Measurements from ENCODE around the gene ST3GAL3.

GRCh38 chr1:43949678-43950077 is 242.3 kb downstream of the ST3GAL3 start:
- no peak for TF ChIP-seq POLR2AphosphoS5 (IDR thresholded peaks at IDR 0.05; ENCODE audit: low read depth, low read length)
- TF ChIP-seq, protein P1, sequence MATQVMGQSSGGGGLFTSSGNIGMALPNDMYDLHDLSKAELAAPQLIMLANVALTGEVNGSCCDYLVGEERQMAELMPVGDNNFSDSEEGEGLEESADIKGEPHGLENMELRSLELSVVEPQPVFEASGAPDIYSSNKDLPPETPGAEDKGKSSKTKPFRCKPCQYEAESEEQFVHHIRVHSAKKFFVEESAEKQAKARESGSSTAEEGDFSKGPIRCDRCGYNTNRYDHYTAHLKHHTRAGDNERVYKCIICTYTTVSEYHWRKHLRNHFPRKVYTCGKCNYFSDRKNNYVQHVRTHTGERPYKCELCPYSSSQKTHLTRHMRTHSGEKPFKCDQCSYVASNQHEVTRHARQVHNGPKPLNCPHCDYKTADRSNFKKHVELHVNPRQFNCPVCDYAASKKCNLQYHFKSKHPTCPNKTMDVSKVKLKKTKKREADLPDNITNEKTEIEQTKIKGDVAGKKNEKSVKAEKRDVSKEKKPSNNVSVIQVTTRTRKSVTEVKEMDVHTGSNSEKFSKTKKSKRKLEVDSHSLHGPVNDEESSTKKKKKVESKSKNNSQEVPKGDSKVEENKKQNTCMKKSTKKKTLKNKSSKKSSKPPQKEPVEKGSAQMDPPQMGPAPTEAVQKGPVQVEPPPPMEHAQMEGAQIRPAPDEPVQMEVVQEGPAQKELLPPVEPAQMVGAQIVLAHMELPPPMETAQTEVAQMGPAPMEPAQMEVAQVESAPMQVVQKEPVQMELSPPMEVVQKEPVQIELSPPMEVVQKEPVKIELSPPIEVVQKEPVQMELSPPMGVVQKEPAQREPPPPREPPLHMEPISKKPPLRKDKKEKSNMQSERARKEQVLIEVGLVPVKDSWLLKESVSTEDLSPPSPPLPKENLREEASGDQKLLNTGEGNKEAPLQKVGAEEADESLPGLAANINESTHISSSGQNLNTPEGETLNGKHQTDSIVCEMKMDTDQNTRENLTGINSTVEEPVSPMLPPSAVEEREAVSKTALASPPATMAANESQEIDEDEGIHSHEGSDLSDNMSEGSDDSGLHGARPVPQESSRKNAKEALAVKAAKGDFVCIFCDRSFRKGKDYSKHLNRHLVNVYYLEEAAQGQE (IDR thresholded peaks at IDR 0.05; ENCODE audit: low read depth, low read length) = no peak
- no peak for TF ChIP-seq CTCF (IDR thresholded peaks at IDR 0.05)
- no peak for TF ChIP-seq EZH2phosphoT487 (IDR thresholded peaks at IDR 0.05; ENCODE audit: borderline replicate concordance, low read depth)
- no peak for TF ChIP-seq EP300 (IDR thresholded peaks at IDR 0.05; ENCODE audit: borderline replicate concordance in 1 of 2, low read depth in 1 of 2, low read length in 1 of 2)

All from SK-N-SH (cell line).